GM19023 (cell line): ENCODE results near the gene KRTAP20-2.

Experiments used
- ATAC-seq: cut with Tn5 transposase; IDR thresholded peaks from one replicate; pipeline ENCODE4 v1.9.1; 2021; ENCODE audit warnings: mild to moderate bottlenecking, moderate library complexity; ENCODE audit not compliant: unreplicated experiment

The KRTAP20-2 gene

GRCh38 chr21:30672985-30673650 lies 38.1 kb downstream of the KRTAP20-2 start:
- ATAC-seq: no peak

GRCh38 chr21:30674312-30674711 lies 39.3 kb downstream of the KRTAP20-2 start:
- no peak for ATAC-seq

GRCh38 chr21:30676737-30677136 lies 41.7 kb downstream of the KRTAP20-2 start:
- ATAC-seq: no peak

- ATAC-seq: no peak
These were observed 45.6 kb downstream of the KRTAP20-2 start for GRCh38 chr21:30680586-30680985.

- ATAC-seq: no peak
These were observed 49.5 kb downstream of the KRTAP20-2 start for GRCh38 chr21:30684506-30684905.
